HEK293 (cell line): ENCODE measurements around the gene RIN3.

Experiments
- CTCF ChIA-PET: fragments of 350-600 bp; formaldehyde crosslinking; extraction: SDS; loops from one replicate; lab custom pipeline; 2021; ENCODE audit warnings: antibody characterized with exemption; lab: Yijun Ruan, JAX
- POLR2A ChIA-PET: fragments of 300-600 bp; formaldehyde crosslinking; extraction: SDS; loops from one replicate; lab custom pipeline; 2020; ENCODE audit warnings: antibody characterized with exemption, inconsistent platforms; lab: Yijun Ruan, JAX
- H3K27ac ChIP-seq: fragments of 200-500 bp; sonication (Bioruptor generic); 2 replicates; pipeline ENCODE4 v1.5.1; 2014; ENCODE audit warnings: low read depth, low read length, control low read depth, inconsistent platforms; ENCODE audit errors: extremely low read depth
- H3K36me3 ChIP-seq, 2 experiments: fragments of 200-500 bp in 1 of 2; sonication (Bioruptor generic) in 1 of 2; 1 replicate in 1 of 2; 2 replicates in 1 of 2; pipeline ENCODE4 v1.5.1; 2014 to 2017; ENCODE audit warnings: inconsistent platforms in 2 of 2, low read length in 2 of 2; ENCODE audit not compliant: control insufficient read depth in 2 of 2, insufficient read depth in 1 of 2
- H3K4me1 ChIP-seq: fragments of 200-500 bp; sonication (Bioruptor generic); 2 replicates; pipeline ENCODE4 v1.5.1; 2014; ENCODE audit warnings: mild to moderate bottlenecking, low read length, inconsistent platforms; ENCODE audit not compliant: control insufficient read depth, insufficient read depth
- H3K4me3 ChIP-seq: 2 replicates; pipeline ENCODE4 v1.5.1; 2011; ENCODE audit warnings: low read depth, mild to moderate bottlenecking, control low read depth, low read length, moderate library complexity
- H3K9me3 ChIP-seq: fragments of 200-500 bp; sonication (Bioruptor generic); 2 replicates; pipeline ENCODE4 v1.5.1; 2014; ENCODE audit warnings: low read depth, low read length, inconsistent platforms; ENCODE audit not compliant: control insufficient read depth, insufficient read depth
- KLF7 ChIP-seq: fragments of 450-650 bp; formaldehyde crosslinking; IDR thresholded peaks from 2 replicates; pipeline ENCODE4 v1.5.1; 2016; ENCODE audit warnings: missing biosample characterization, missing genetic modification characterization, borderline replicate concordance
- PRDM6 ChIP-seq: fragments of 450-650 bp; formaldehyde crosslinking; IDR thresholded peaks from 2 replicates; pipeline ENCODE4 v1.5.1; 2017; ENCODE audit warnings: missing biosample characterization, missing genetic modification characterization
- ZFHX2 ChIP-seq: fragments of 450-650 bp; formaldehyde crosslinking; conservative IDR thresholded peaks from 2 replicates; pipeline ENCODE4 v1.5.1; 2016; ENCODE audit warnings: missing biosample characterization, missing genetic modification characterization
- ZFP3 ChIP-seq: fragments of 450-650 bp; formaldehyde crosslinking; IDR thresholded peaks from 2 replicates; pipeline ENCODE4 v1.5.1; 2016; ENCODE audit warnings: low read depth, missing biosample characterization, missing genetic modification characterization
- ZIC2 ChIP-seq: fragments of 450-650 bp; formaldehyde crosslinking; IDR thresholded peaks from 2 replicates; pipeline ENCODE4 v1.5.1; 2016; ENCODE audit warnings: missing biosample characterization, missing genetic modification characterization
- ZNF146 ChIP-seq: fragments of 450-650 bp; formaldehyde crosslinking; IDR thresholded peaks from 2 replicates; pipeline ENCODE4 v1.5.1; 2016; ENCODE audit warnings: missing biosample characterization, missing genetic modification characterization
- ZNF248 ChIP-seq: fragments of 450-650 bp; formaldehyde crosslinking; IDR thresholded peaks from 2 replicates; pipeline ENCODE4 v1.5.1; 2017; ENCODE audit warnings: missing biosample characterization, missing genetic modification characterization
- ZNF324 ChIP-seq: fragments of 450-650 bp; formaldehyde crosslinking; IDR thresholded peaks from 2 replicates; pipeline ENCODE4 v1.5.1; 2016; ENCODE audit warnings: missing biosample characterization, missing genetic modification characterization
- ZNF362 ChIP-seq: fragments of 450-650 bp; formaldehyde crosslinking; IDR thresholded peaks from 2 replicates; pipeline ENCODE4 v1.5.1; 2016; ENCODE audit warnings: missing biosample characterization, missing genetic modification characterization
- ZNF391 ChIP-seq: fragments of 450-650 bp; formaldehyde crosslinking; IDR thresholded peaks from 2 replicates; pipeline ENCODE4 v1.5.1; 2016; ENCODE audit warnings: low read depth, missing biosample characterization, missing genetic modification characterization, borderline replicate concordance
- ZNF394 ChIP-seq: fragments of 450-650 bp; formaldehyde crosslinking; IDR thresholded peaks from 2 replicates; pipeline ENCODE4 v1.5.1; 2016; ENCODE audit warnings: missing biosample characterization, missing genetic modification characterization, mild to moderate bottlenecking, moderate library complexity, borderline replicate concordance
- ZNF513 ChIP-seq: fragments of 450-650 bp; IDR thresholded peaks from 2 replicates; pipeline ENCODE4 v1.5.1; 2018; ENCODE audit warnings: missing biosample characterization, missing genetic modification characterization
- ZNF704 ChIP-seq: fragments of 450-650 bp; formaldehyde crosslinking; IDR thresholded peaks from 2 replicates; pipeline ENCODE4 v1.5.1; 2016; ENCODE audit warnings: missing biosample characterization, missing genetic modification characterization
- ZNF707 ChIP-seq: fragments of 450-650 bp; formaldehyde crosslinking; IDR thresholded peaks from 2 replicates; pipeline ENCODE4 v1.5.1; 2016; ENCODE audit warnings: missing biosample characterization, missing genetic modification characterization
- ZNF830 ChIP-seq: fragments of 450-650 bp; IDR thresholded peaks from 2 replicates; pipeline ENCODE4 v1.5.0; 2018; ENCODE audit warnings: missing biosample characterization, missing genetic modification characterization, low read depth, mild to moderate bottlenecking, moderate library complexity
- ZSCAN23 ChIP-seq: fragments of 450-650 bp; formaldehyde crosslinking; IDR thresholded peaks from 2 replicates; pipeline ENCODE4 v1.5.1; 2016; ENCODE audit warnings: missing biosample characterization, missing genetic modification characterization
- TF ChIP-seq, protein P1 (sequence below): fragments of 450-650 bp; formaldehyde crosslinking; conservative IDR thresholded peaks from 2 replicates; pipeline ENCODE4 v1.5.1; 2016; ENCODE audit warnings: low read depth, missing biosample characterization, missing genetic modification characterization
- TF ChIP-seq, protein P2 (sequence below): fragments of 450-650 bp; formaldehyde crosslinking; IDR thresholded peaks from 2 replicates; pipeline ENCODE4 v1.5.1; 2016; ENCODE audit warnings: missing biosample characterization, missing genetic modification characterization

The RIN3 gene

DNA sequence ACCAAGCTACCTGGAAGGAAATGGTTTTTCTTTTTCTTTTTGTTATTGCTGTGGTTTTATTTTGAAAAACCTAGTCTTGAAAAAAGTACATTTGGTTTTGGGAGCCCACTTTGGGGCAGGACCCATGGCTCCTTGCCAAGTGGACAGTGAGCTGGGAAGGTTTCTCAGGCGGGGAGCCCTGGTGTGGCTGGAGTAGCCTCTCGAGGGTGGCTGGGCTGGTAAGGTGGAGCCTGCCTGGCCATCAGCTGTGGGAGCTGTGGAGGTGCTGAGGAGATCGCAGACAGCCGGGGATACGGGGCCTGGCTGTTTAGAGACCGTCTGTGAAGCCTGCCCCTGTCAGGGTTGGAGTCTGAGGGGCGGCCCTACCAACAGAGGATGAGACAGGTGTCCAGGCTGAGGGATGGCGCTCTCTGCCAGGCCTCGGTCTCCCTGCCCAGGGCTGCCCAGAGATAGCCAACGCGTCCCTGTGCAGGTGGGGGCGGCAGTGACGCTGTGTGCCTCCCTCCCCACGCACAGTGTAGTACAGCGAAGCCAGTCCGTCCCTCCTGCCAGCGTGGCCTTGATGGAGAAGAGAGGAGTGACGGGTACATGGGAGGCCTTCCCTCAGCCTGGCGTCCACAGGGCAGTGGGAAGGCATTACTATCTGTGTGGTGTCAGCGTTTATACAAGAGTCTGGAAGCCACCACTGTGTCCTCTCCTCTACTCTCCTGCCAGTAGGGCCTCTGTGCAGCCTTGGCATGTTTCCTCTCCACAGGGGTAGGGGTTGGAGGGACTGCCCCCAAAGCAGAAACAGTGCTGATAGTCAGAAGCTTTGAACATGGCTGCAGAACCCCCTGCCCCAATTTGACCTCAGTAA, 5.9 kb downstream of the RIN3 start:
- CTCF ChIA-PET: no interaction called here
- TF ChIP-seq ZFHX2 (tag by site-specific recombination) (no peak), ZFP3 (no peak), ZNF830 (no peak), ZNF394 (tag by site-specific recombination) (no peak), ZIC2 (tag by site-specific recombination) (no peak), KLF7 (tag by site-specific recombination) (no peak), ZNF362 (tag by site-specific recombination) (no peak), ZNF324 (tag by site-specific recombination) (no peak), ZNF146 (tag by site-specific recombination) (no peak), ZNF707 (tag by site-specific recombination) (no peak), ZNF248 (tag by site-specific recombination) (no peak), ZNF391 (tag by site-specific recombination) (no peak), ZNF513 (tag by site-specific recombination) (no peak), PRDM6 (tag by site-specific recombination) (no peak), ZSCAN23 (tag by site-specific recombination) (no peak), ZNF704 (tag by site-specific recombination) (no peak)
- TF ChIP-seq, protein P1, sequence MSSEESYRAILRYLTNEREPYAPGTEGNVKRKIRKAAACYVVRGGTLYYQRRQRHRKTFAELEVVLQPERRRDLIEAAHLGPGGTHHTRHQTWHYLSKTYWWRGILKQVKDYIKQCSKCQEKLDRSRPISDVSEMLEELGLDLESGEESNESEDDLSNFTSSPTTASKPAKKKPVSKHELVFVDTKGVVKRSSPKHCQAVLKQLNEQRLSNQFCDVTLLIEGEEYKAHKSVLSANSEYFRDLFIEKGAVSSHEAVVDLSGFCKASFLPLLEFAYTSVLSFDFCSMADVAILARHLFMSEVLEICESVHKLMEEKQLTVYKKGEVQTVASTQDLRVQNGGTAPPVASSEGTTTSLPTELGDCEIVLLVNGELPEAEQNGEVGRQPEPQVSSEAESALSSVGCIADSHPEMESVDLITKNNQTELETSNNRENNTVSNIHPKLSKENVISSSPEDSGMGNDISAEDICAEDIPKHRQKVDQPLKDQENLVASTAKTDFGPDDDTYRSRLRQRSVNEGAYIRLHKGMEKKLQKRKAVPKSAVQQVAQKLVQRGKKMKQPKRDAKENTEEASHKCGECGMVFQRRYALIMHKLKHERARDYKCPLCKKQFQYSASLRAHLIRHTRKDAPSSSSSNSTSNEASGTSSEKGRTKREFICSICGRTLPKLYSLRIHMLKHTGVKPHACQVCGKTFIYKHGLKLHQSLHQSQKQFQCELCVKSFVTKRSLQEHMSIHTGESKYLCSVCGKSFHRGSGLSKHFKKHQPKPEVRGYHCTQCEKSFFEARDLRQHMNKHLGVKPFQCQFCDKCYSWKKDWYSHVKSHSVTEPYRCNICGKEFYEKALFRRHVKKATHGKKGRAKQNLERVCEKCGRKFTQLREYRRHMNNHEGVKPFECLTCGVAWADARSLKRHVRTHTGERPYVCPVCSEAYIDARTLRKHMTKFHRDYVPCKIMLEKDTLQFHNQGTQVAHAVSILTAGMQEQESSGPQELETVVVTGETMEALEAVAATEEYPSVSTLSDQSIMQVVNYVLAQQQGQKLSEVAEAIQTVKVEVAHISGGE: no peak
- TF ChIP-seq, protein P2, sequence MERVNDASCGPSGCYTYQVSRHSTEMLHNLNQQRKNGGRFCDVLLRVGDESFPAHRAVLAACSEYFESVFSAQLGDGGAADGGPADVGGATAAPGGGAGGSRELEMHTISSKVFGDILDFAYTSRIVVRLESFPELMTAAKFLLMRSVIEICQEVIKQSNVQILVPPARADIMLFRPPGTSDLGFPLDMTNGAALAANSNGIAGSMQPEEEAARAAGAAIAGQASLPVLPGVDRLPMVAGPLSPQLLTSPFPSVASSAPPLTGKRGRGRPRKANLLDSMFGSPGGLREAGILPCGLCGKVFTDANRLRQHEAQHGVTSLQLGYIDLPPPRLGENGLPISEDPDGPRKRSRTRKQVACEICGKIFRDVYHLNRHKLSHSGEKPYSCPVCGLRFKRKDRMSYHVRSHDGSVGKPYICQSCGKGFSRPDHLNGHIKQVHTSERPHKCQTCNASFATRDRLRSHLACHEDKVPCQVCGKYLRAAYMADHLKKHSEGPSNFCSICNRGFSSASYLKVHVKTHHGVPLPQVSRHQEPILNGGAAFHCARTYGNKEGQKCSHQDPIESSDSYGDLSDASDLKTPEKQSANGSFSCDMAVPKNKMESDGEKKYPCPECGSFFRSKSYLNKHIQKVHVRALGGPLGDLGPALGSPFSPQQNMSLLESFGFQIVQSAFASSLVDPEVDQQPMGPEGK (tag by site-specific recombination): no peak
- no peak overlapping the region for H3K27ac ChIP-seq
- H3K9me3 ChIP-seq: no peaks in the 10 kb centered on the region
- POLR2A ChIA-PET: interaction anchor here (0.6 kb wide), 1 partner anchor 18 kb away, joined by 4 read pairs; no protein-coding TSS in a partner anchor
- no peaks in the 10 kb centered on the region for H3K4me1 ChIP-seq
- no peaks in the 10 kb centered on the region for H3K36me3 ChIP-seq
- no peak overlapping the region for H3K4me3 ChIP-seq
